IMR-90 (cell line): ENCODE data around the gene SPRED2. TPM values are rescaled to one million over a fixed set of nuclear protein-coding genes. Genes with fewer than 3 reads are reported as not detected.

ENCODE experiments used
- ATAC-seq: fragments of 200-7000 bp; cut with Tn5 transposase; 2 replicates; pipeline ENCODE4 v1.9.1; 2020; ENCODE audit warnings: low read depth, mild to moderate bottlenecking, moderate library complexity
- BruUV-seq: library from RNA; stranded (reverse); fragments of 400-500 nt; replicated peaks from 2 replicates; lab custom pipeline; 2021; lab: Mats Ljungman, UMichigan
- CTCF ChIA-PET: fragments of 300-600 bp; formaldehyde crosslinking; extraction: SDS; loops from one replicate; lab custom pipeline; 2021; ENCODE audit warnings: antibody characterized with exemption; lab: Yijun Ruan, JAX
- POLR2A ChIA-PET: fragments of 300-600 bp; sonication (Branson Sonifier 250); formaldehyde crosslinking; loops from one replicate; lab custom pipeline; 2022; ENCODE audit warnings: antibody characterized with exemption; ENCODE audit not compliant: unreplicated experiment; lab: Charles Lee
- DNase-seq: peaks from one replicate; pipeline ENCODE4 v3.0.0; 2013
- H2AFZ ChIP-seq: replicated peaks from 2 replicates; pipeline ENCODE3; 2013; ENCODE audit warnings: low read length, mild to moderate bottlenecking; ENCODE audit not compliant: poor library complexity
- H2AK5ac ChIP-seq: 2 replicates; pipeline ENCODE4 v1.6.1; 2013; ENCODE audit warnings: low read depth, low read length, inconsistent platforms
- H2AK9ac ChIP-seq: replicated peaks from 2 replicates; pipeline ENCODE3; 2013; ENCODE audit warnings: mild to moderate bottlenecking, low read depth, low read length, moderate library complexity; ENCODE audit not compliant: poor library complexity
- H2BK120ac ChIP-seq: 2 replicates; pipeline ENCODE4 v1.6.1; 2013; ENCODE audit warnings: low read depth, low read length, inconsistent platforms
- H2BK15ac ChIP-seq: 3 replicates; pipeline ENCODE4 v1.6.1; 2013; ENCODE audit warnings: low read depth, low read length, inconsistent platforms
- H2BK20ac ChIP-seq: 2 replicates; pipeline ENCODE4 v1.6.1; 2013; ENCODE audit warnings: low read depth, mild to moderate bottlenecking, inconsistent platforms, low read length, moderate library complexity
- H2BK5ac ChIP-seq: 2 replicates; pipeline ENCODE4 v1.6.1; 2013; ENCODE audit warnings: mild to moderate bottlenecking, low read depth, low read length, inconsistent platforms; ENCODE audit not compliant: poor library complexity, severe bottlenecking
- H3K14ac ChIP-seq: replicated peaks from 2 replicates; pipeline ENCODE4 v1.6.1; 2013; ENCODE audit warnings: low read depth, low read length, inconsistent platforms
- H3K18ac ChIP-seq: 2 replicates; pipeline ENCODE4 v1.6.1; 2013; ENCODE audit warnings: low read depth, low read length, control low read depth
- H3K23ac ChIP-seq: 2 replicates; pipeline ENCODE4 v1.6.1; 2013; ENCODE audit warnings: low read depth, low read length, inconsistent platforms
- H3K27ac ChIP-seq: 2 replicates; pipeline ENCODE4 v1.5.1; 2013; ENCODE audit warnings: mild to moderate bottlenecking, control low read depth, low read length; ENCODE audit not compliant: insufficient read depth
- H3K27me3 ChIP-seq: 2 replicates; pipeline ENCODE4 v1.6.1; 2013; ENCODE audit warnings: low read length; ENCODE audit not compliant: control insufficient read depth, insufficient read depth
- H3K36me3 ChIP-seq: 2 replicates; pipeline ENCODE4 v1.6.1; 2013; ENCODE audit warnings: low read length, mixed read lengths; ENCODE audit not compliant: control insufficient read depth, insufficient read depth
- H3K4ac ChIP-seq: 2 replicates; pipeline ENCODE4 v1.6.1; 2013; ENCODE audit warnings: low read depth, low read length, inconsistent platforms
- H3K4me1 ChIP-seq: 2 replicates; pipeline ENCODE4 v1.6.1; 2013; ENCODE audit warnings: low read length, mixed read lengths; ENCODE audit not compliant: control insufficient read depth, insufficient read depth
- H3K4me2 ChIP-seq: 2 replicates; pipeline ENCODE4 v1.6.1; 2013; ENCODE audit warnings: low read depth, mild to moderate bottlenecking, control low read depth, low read length, moderate library complexity
- H3K4me3 ChIP-seq: 2 replicates; pipeline ENCODE4 v1.5.1; 2013; ENCODE audit warnings: low read depth, mild to moderate bottlenecking, control low read depth, low read length, moderate library complexity; ENCODE audit not compliant: insufficient read depth
- H3K56ac ChIP-seq: 2 replicates; pipeline ENCODE4 v1.6.1; 2013; ENCODE audit warnings: low read length, inconsistent platforms; ENCODE audit not compliant: insufficient read depth; ENCODE audit errors: extremely low read depth
- H3K79me1 ChIP-seq, 2 experiments: 2 replicates each; pipeline ENCODE4 v1.6.1; 2013; ENCODE audit warnings: low read length in 2 of 2, inconsistent platforms in 1 of 2, low read depth in 1 of 2
- H3K9ac ChIP-seq: 2 replicates; pipeline ENCODE4 v1.6.1; 2013; ENCODE audit warnings: low read depth, low read length, control low read depth
- H3K9me1 ChIP-seq: 2 replicates; pipeline ENCODE4 v1.6.1; 2013; ENCODE audit warnings: low read length, inconsistent platforms; ENCODE audit not compliant: insufficient read depth
- H3K9me3 ChIP-seq: 2 replicates; pipeline ENCODE4 v1.6.1; 2013; ENCODE audit warnings: low read length; ENCODE audit not compliant: control insufficient read depth, insufficient read depth
- H4K20me1 ChIP-seq: 2 replicates; pipeline ENCODE4 v1.6.1; 2013; ENCODE audit warnings: low read length, inconsistent platforms; ENCODE audit not compliant: insufficient read depth
- H4K5ac ChIP-seq: 2 replicates; pipeline ENCODE4 v1.6.1; 2013; ENCODE audit warnings: mild to moderate bottlenecking, low read depth, low read length, control low read depth
- H4K8ac ChIP-seq, 2 experiments: 2 replicates each; pipeline ENCODE4 v1.6.1; 2013; ENCODE audit warnings: low read depth in 2 of 2, low read length in 2 of 2, control low read depth in 1 of 2, inconsistent platforms in 1 of 2
- H4K91ac ChIP-seq: 2 replicates; pipeline ENCODE4 v1.6.1; 2013; ENCODE audit warnings: low read depth, low read length, inconsistent platforms; ENCODE audit not compliant: insufficient read depth
- BHLHE40 ChIP-seq: fragments of 150-350 bp; IDR thresholded peaks from 2 replicates; pipeline ENCODE4 v1.6.1; 2016; ENCODE audit warnings: mild to moderate bottlenecking, low read depth, low read length
- CEBPB ChIP-seq: IDR thresholded peaks from 2 replicates; pipeline ENCODE4 v1.6.1; 2012; ENCODE audit warnings: low read depth, low read length, improper control_type of control experiment
- CHD1 ChIP-seq: IDR thresholded peaks from 2 replicates; pipeline ENCODE4 v1.6.1; 2012; ENCODE audit warnings: low read depth, low read length, improper control_type of control experiment
- FOS ChIP-seq: fragments of 150-350 bp; IDR thresholded peaks from 2 replicates; pipeline ENCODE4 v1.6.1; 2016; ENCODE audit warnings: low read depth, low read length
- MAFK ChIP-seq: IDR thresholded peaks from 2 replicates; pipeline ENCODE4 v1.6.1; 2012; ENCODE audit warnings: low read depth, low read length, improper control_type of control experiment
- MAZ ChIP-seq: IDR thresholded peaks from 2 replicates; pipeline ENCODE4 v1.6.1; 2012; ENCODE audit warnings: low read depth, mild to moderate bottlenecking, low read length, improper control_type of control experiment, moderate library complexity, borderline replicate concordance
- MXI1 ChIP-seq: IDR thresholded peaks from 2 replicates; pipeline ENCODE4 v1.6.1; 2012; ENCODE audit warnings: low read depth, mild to moderate bottlenecking, low read length, moderate library complexity, borderline replicate concordance
- NFE2L2 ChIP-seq: fragments of 150-350 bp; IDR thresholded peaks from 2 replicates; pipeline ENCODE4 v1.6.1; 2016; ENCODE audit warnings: low read depth, mild to moderate bottlenecking, low read length
- POLR2A ChIP-seq: IDR thresholded peaks from 2 replicates; pipeline ENCODE4 v1.6.1; 2012; ENCODE audit warnings: mild to moderate bottlenecking, low read depth, low read length
- RAD21 ChIP-seq: IDR thresholded peaks from 2 replicates; pipeline ENCODE4 v1.6.1; 2012; ENCODE audit warnings: low read length, improper control_type of control experiment
- RCOR1 ChIP-seq: IDR thresholded peaks from 2 replicates; pipeline ENCODE4 v1.6.1; 2012; ENCODE audit warnings: mild to moderate bottlenecking, low read length, improper control_type of control experiment; ENCODE audit not compliant: insufficient replicate concordance
- RFX5 ChIP-seq: IDR thresholded peaks from 2 replicates; pipeline ENCODE4 v1.8.0; 2012; ENCODE audit warnings: low read depth, mild to moderate bottlenecking, low read length, moderate library complexity
- SMC3 ChIP-seq: fragments of 150-350 bp; IDR thresholded peaks from 2 replicates; pipeline ENCODE4 v1.6.1; 2016; ENCODE audit warnings: low read depth, mild to moderate bottlenecking, antibody characterized with exemption, low read length, moderate library complexity
- USF2 ChIP-seq: fragments of 150-350 bp; IDR thresholded peaks from 2 replicates; pipeline ENCODE4 v1.6.1; 2017; ENCODE audit warnings: mild to moderate bottlenecking, antibody characterized with exemption, low read length, low read depth
- WGBS, 2 experiments: methylation state at CpG; one replicate each; pipeline versions ENCODE4 v1.1.5 to v1.1.7; 2013; ENCODE audit warnings: missing lambda C conversion rate in 2 of 2; ENCODE audit not compliant: insufficient read length in 1 of 2; ENCODE audit errors: extremely low coverage in 2 of 2; 5-methylcytosine and 5-hydroxymethylcytosine counted together
- dilution Hi-C: fragments of 300-500 bp; cut with HindIII; formaldehyde crosslinking; loops from one replicate; pipeline ENCODE4 v1.14.3; 2018; ENCODE audit warnings: low sequenced_read_pairs; ENCODE audit not compliant: unreplicated experiment
- in situ Hi-C: fragments of 300-500 bp; cut with MboI; formaldehyde crosslinking; loops from 3 replicates; pipeline ENCODE4 v1.14.3; 2019; ENCODE audit warnings: low sequenced_read_pairs, inconsistent platforms, mixed read lengths
- intact Hi-C: fragments of 100-400 bp; cut with micrococcal nuclease; formaldehyde crosslinking; loops from 2 replicates; pipeline ENCODE4 v1.10.0; 2022
- polyA plus RNA-seq, 3 experiments: library from polyadenylated mRNA; depleted of rRNA; stranded (reverse); fragments of >200 nt; gene quantifications; 2 replicates each; pipeline ENCODE4 v1.2.3, GENCODE V29; 2012; ENCODE audit warnings: low replicate concordance in 1 of 3
- total RNA-seq: library from RNA; depleted of rRNA; stranded (reverse); fragments of >200 nt; gene quantifications from 2 replicates; pipeline ENCODE4 v1.2.3, GENCODE V29; 2012
- TF ChIP-seq, protein P1 (sequence below): conservative IDR thresholded peaks from 2 replicates; pipeline ENCODE4 v1.5.1; 2012; ENCODE audit warnings: mild to moderate bottlenecking, low read depth, low read length, improper control_type of control experiment
- TF ChIP-seq, protein P2 (sequence below): fragments of 150-350 bp; IDR thresholded peaks from 2 replicates; pipeline ENCODE4 v1.6.1; 2016; ENCODE audit warnings: low read depth, mild to moderate bottlenecking, low read length, moderate library complexity, borderline replicate concordance

Gene SPRED2
- total and polyA plus RNA-seq, 2 of the 4 experiments (the other 2 are of a cell fraction), result 4.8 to 18.7 TPM

GRCh38 chr2:65479524-65479923 is 47.1 kb upstream of the SPRED2 start:
- in situ Hi-C loops, result no loop called here
- no peak for TF ChIP-seq CEBPB
- TF ChIP-seq BHLHE40, result no peak
- TF ChIP-seq USF2, result no peak
- TF ChIP-seq RFX5, result no peak
- TF ChIP-seq RCOR1, result no peak
- TF ChIP-seq FOS, result no peak
- TF ChIP-seq MAFK, result no peak
- TF ChIP-seq, protein P1, sequence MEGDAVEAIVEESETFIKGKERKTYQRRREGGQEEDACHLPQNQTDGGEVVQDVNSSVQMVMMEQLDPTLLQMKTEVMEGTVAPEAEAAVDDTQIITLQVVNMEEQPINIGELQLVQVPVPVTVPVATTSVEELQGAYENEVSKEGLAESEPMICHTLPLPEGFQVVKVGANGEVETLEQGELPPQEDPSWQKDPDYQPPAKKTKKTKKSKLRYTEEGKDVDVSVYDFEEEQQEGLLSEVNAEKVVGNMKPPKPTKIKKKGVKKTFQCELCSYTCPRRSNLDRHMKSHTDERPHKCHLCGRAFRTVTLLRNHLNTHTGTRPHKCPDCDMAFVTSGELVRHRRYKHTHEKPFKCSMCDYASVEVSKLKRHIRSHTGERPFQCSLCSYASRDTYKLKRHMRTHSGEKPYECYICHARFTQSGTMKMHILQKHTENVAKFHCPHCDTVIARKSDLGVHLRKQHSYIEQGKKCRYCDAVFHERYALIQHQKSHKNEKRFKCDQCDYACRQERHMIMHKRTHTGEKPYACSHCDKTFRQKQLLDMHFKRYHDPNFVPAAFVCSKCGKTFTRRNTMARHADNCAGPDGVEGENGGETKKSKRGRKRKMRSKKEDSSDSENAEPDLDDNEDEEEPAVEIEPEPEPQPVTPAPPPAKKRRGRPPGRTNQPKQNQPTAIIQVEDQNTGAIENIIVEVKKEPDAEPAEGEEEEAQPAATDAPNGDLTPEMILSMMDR, result no peak
- no peak for TF ChIP-seq SMC3
- TF ChIP-seq RAD21, result no peak
- no peak for TF ChIP-seq POLR2A
- no peak for TF ChIP-seq MXI1
- no peak for TF ChIP-seq MAZ
- TF ChIP-seq CHD1, result no peak
- TF ChIP-seq, protein P2, sequence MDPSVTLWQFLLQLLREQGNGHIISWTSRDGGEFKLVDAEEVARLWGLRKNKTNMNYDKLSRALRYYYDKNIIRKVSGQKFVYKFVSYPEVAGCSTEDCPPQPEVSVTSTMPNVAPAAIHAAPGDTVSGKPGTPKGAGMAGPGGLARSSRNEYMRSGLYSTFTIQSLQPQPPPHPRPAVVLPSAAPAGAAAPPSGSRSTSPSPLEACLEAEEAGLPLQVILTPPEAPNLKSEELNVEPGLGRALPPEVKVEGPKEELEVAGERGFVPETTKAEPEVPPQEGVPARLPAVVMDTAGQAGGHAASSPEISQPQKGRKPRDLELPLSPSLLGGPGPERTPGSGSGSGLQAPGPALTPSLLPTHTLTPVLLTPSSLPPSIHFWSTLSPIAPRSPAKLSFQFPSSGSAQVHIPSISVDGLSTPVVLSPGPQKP, result no peak
- TF ChIP-seq NFE2L2, result no peak

More at GRCh38 chr2:65479524-65479923, 47.1 kb upstream of the SPRED2 start:
- H3K14ac ChIP-seq, result no peak overlapping the region
- H4K8ac ChIP-seq, result no peak overlapping the region
- no peak overlapping the region for H2BK15ac ChIP-seq
- BruUV-seq, result no TSS peak
- ATAC-seq, result no peak
- H3K18ac ChIP-seq, result no peak overlapping the region
- no peak overlapping the region for H3K23ac ChIP-seq
- no peak overlapping the region for H4K91ac ChIP-seq
- no peak overlapping the region for H2AK9ac ChIP-seq
- no peak overlapping the region for H3K27ac ChIP-seq
- H2BK20ac ChIP-seq, result no peak overlapping the region
- no peak overlapping the region for H3K4me3 ChIP-seq
- no peak overlapping the region for H3K9ac ChIP-seq
- no peak overlapping the region for H2BK120ac ChIP-seq
- intact Hi-C loops (no loop called here), dilution Hi-C loops (no loop called here)
- H3K4me1 ChIP-seq, result no peaks in the 10 kb centered on the region
- no peak for DNase-seq
- H4K20me1 ChIP-seq, result no peaks in the 10 kb centered on the region
- no peaks in the 10 kb centered on the region for H3K79me1 ChIP-seq
- no peak overlapping the region for H4K5ac ChIP-seq
- no peak overlapping the region for H3K4ac ChIP-seq
- H2AFZ ChIP-seq, result peak overlapping the region; percentile 32
- no peak overlapping the region for H2AK5ac ChIP-seq
- H3K27me3 ChIP-seq, result no peaks in the 10 kb centered on the region; the same call in none of the 2 replicates
- ChIA-PET CTCF (no interaction called here), POLR2A (no interaction called here)
- H3K4me2 ChIP-seq, result no peak overlapping the region
- H3K9me3 ChIP-seq, result peaks cover 6% of the 10 kb centered on the region
- H3K36me3 ChIP-seq, result no peaks in the 10 kb centered on the region
- 69% methylated on average over 5 of the region's 12 CpGs; no CpG with 5 or more reads in 1 of the 2 experiments for WGBS, 2 experiments
- H3K9me1 ChIP-seq, result no peaks in the 10 kb centered on the region
- no peak overlapping the region for H3K56ac ChIP-seq
- no peak overlapping the region for H2BK5ac ChIP-seq
